ENCODE data around the gene CDC27.
"Not testable (repeated sequence)": the region's sequence is repeated elsewhere in the genome, so short reads cannot be mapped to it uniquely, and the experiment has no call there.

Gene CDC27

GRCh38 chr17:47145351-47145750 is 43.7 kb downstream of the CDC27 start:
- Histone ChIP-seq H3K27ac (ENCODE audit: low read length) (no peak overlapping the region), H3K4me1 (ENCODE audit: control insufficient read depth, insufficient read depth, low read length) (no peaks in the 10 kb centered on the region; the same call in 1 of the 2 replicates), H3K27me3 (ENCODE audit: control insufficient read depth, insufficient read depth, low read length) (no peaks in the 10 kb centered on the region), H3K9me3 (ENCODE audit: control insufficient read depth, insufficient read depth, low read length) (no peaks in the 10 kb centered on the region), H3K36me3 (ENCODE audit: control insufficient read depth, insufficient read depth, low read length) (peaks cover 4% of the 10 kb centered on the region; the same call in 1 of the 2 replicates), H3K4me3 (ENCODE audit: low read length) (no peak overlapping the region)
- peak; percentile 5 for DNase-seq (ENCODE audit: low read depth, low spot score)
- no CpG with 5 or more reads among the region's 6 CpGs for WGBS (ENCODE audit: insufficient coverage, insufficient read length)

GRCh38 chr17:47135235-47135634 is 53.9 kb downstream of the CDC27 start:
- no peaks in the 10 kb centered on the region for H3K4me1 ChIP-seq (ENCODE audit: control insufficient read depth, insufficient read depth, low read length)
- H3K36me3 ChIP-seq (ENCODE audit: control insufficient read depth, insufficient read depth, low read length) = no peaks in the 10 kb centered on the region; the same call in 1 of the 2 replicates
- DNase-seq (ENCODE audit: low read depth, low spot score) = no peak
- no peaks in the 10 kb centered on the region for H3K27me3 ChIP-seq (ENCODE audit: control insufficient read depth, insufficient read depth, low read length)
- H3K4me3 ChIP-seq (ENCODE audit: low read length) = no peak overlapping the region
- H3K27ac ChIP-seq (ENCODE audit: low read length) = no peak overlapping the region
- no CpG with 5 or more reads among the region's 1 CpG for WGBS (ENCODE audit: insufficient coverage, insufficient read length)
- H3K9me3 ChIP-seq (ENCODE audit: control insufficient read depth, insufficient read depth, low read length) = no peaks in the 10 kb centered on the region

DNA sequence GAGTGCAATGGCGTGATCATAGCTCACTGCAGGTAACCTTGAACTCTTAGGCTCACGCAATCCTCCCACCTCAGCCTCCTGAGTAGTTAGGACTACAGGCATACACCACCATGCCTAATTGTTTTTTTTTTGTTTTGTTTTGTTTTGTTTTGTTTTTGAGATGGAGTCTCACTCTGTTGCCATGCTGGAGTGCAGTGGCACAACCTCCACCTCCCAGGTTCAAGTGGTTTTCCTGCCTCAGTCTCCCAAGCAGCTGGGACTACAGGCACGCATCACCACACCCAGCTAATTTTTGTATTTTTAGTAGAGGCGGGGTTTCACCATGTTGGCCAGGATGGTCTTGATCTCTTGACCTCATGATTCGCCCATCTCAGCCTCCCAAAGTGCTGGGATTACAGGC is 54.7 kb downstream of the CDC27 start:
- not testable (repeated sequence) for H3K27ac ChIP-seq (ENCODE audit: low read length); H3K36me3 ChIP-seq (ENCODE audit: control insufficient read depth, insufficient read depth, low read length); H3K27me3 ChIP-seq (ENCODE audit: control insufficient read depth, insufficient read depth, low read length); H3K4me3 ChIP-seq (ENCODE audit: low read length); H3K4me1 ChIP-seq (ENCODE audit: control insufficient read depth, insufficient read depth, low read length); DNase-seq (ENCODE audit: low read depth, low spot score); H3K9me3 ChIP-seq (ENCODE audit: control insufficient read depth, insufficient read depth, low read length)
- WGBS (ENCODE audit: insufficient coverage, insufficient read length) = no CpG with 5 or more reads among the region's 5 CpGs

- H3K27ac ChIP-seq (ENCODE audit: low read length) = no peak overlapping the region
- no peaks in the 10 kb centered on the region for H3K36me3 ChIP-seq (ENCODE audit: control insufficient read depth, insufficient read depth, low read length)
- DNase-seq (ENCODE audit: low read depth, low spot score) = no peak
- no peaks in the 10 kb centered on the region for H3K27me3 ChIP-seq (ENCODE audit: control insufficient read depth, insufficient read depth, low read length)
- H3K9me3 ChIP-seq (ENCODE audit: control insufficient read depth, insufficient read depth, low read length) = no peaks in the 10 kb centered on the region
- H3K4me3 ChIP-seq (ENCODE audit: low read length) = no peak overlapping the region
- WGBS (ENCODE audit: insufficient coverage, insufficient read length) = no CpG with 5 or more reads among the region's 3 CpGs
- no peaks in the 10 kb centered on the region for H3K4me1 ChIP-seq (ENCODE audit: control insufficient read depth, insufficient read depth, low read length)
Measured at GRCh38 chr17:47131761-47132160, 57.3 kb downstream of the CDC27 start.

GRCh38 chr17:47126835-47127234 is 62.3 kb downstream of the CDC27 start:
- not testable (repeated sequence) for H3K27ac ChIP-seq (ENCODE audit: low read length)

DNA sequence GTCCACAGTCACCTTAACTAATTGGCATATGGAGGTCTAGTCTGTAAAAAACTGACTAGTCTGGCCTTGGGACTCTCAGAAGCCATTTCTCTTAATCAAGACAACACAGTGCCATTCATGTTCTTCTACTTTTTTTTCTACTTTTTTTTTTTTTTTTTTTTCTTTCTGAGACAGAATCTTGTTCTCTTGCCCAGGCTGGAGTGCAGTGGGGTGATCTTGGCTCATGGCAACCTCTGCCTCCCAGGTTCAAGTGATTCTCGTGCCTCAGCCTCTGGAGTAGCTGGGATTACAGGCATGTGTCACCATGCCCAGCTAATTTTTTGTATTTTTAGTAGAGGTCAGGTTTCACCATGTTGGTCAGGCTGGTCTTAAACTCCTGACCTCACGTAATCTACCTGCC is 65.8 kb downstream of the CDC27 start:
- H3K36me3 ChIP-seq (ENCODE audit: control insufficient read depth, insufficient read depth, low read length); H3K4me1 ChIP-seq (ENCODE audit: control insufficient read depth, insufficient read depth, low read length); DNase-seq (ENCODE audit: low read depth, low spot score); H3K4me3 ChIP-seq (ENCODE audit: low read length); H3K27ac ChIP-seq (ENCODE audit: low read length); H3K9me3 ChIP-seq (ENCODE audit: control insufficient read depth, insufficient read depth, low read length); H3K27me3 ChIP-seq (ENCODE audit: control insufficient read depth, insufficient read depth, low read length): not testable (repeated sequence)
- no CpG with 5 or more reads among the region's 2 CpGs for WGBS (ENCODE audit: insufficient coverage, insufficient read length)

More at GRCh38 chr17:47126835-47127234, 62.3 kb downstream of the CDC27 start:
- DNase-seq (ENCODE audit: low read depth, low spot score); H3K4me1 ChIP-seq (ENCODE audit: control insufficient read depth, insufficient read depth, low read length); H3K27me3 ChIP-seq (ENCODE audit: control insufficient read depth, insufficient read depth, low read length); H3K4me3 ChIP-seq (ENCODE audit: low read length); H3K9me3 ChIP-seq (ENCODE audit: control insufficient read depth, insufficient read depth, low read length); H3K36me3 ChIP-seq (ENCODE audit: control insufficient read depth, insufficient read depth, low read length): not testable (repeated sequence)
- no CpG with 5 or more reads among the region's 3 CpGs for WGBS (ENCODE audit: insufficient coverage, insufficient read length)

DNA sequence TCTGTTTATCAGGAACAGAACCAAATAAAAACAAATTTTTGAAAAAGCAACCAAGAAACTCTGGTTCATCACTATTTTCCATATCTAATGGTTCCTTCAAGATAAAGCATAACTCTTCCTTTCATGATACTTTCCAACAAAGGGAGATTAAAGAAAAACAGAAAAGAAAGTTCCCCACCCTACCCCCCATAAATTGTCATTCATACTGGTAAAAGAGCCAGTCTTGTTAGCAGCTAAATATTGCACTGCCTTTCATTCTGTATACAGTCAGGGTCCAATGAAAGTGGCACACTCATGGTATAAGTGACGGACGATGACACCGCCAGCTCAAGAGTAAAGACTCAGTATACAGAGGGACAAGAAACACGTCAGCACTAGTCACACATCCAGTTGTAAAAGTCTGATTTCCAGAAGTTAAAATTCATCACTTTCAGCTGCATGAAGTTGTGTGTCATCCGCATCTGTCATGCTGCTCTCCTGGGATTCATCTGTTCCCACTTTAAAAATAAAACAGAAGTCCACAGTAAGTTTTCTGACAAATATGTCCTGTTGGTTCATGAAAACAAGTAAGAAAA is 68.5 kb downstream of the CDC27 start:
- Histone ChIP-seq H3K27me3 (ENCODE audit: control insufficient read depth, insufficient read depth, low read length) (no peaks in the 10 kb centered on the region), H3K9me3 (ENCODE audit: control insufficient read depth, insufficient read depth, low read length) (no peaks in the 10 kb centered on the region), H3K4me1 (ENCODE audit: control insufficient read depth, insufficient read depth, low read length) (0 out of 2 replicates have a peak, but pooled peaks cover 2% of the 10 kb centered on the region), H3K36me3 (ENCODE audit: control insufficient read depth, insufficient read depth, low read length) (no peaks in the 10 kb centered on the region; the same call in 1 of the 2 replicates), H3K27ac (ENCODE audit: low read length) (no peak overlapping the region), H3K4me3 (ENCODE audit: low read length) (no peak overlapping the region)
- no CpG with 5 or more reads among the region's 5 CpGs for WGBS (ENCODE audit: insufficient coverage, insufficient read length)
- DNase-seq (ENCODE audit: low read depth, low spot score) = no peak

DNA sequence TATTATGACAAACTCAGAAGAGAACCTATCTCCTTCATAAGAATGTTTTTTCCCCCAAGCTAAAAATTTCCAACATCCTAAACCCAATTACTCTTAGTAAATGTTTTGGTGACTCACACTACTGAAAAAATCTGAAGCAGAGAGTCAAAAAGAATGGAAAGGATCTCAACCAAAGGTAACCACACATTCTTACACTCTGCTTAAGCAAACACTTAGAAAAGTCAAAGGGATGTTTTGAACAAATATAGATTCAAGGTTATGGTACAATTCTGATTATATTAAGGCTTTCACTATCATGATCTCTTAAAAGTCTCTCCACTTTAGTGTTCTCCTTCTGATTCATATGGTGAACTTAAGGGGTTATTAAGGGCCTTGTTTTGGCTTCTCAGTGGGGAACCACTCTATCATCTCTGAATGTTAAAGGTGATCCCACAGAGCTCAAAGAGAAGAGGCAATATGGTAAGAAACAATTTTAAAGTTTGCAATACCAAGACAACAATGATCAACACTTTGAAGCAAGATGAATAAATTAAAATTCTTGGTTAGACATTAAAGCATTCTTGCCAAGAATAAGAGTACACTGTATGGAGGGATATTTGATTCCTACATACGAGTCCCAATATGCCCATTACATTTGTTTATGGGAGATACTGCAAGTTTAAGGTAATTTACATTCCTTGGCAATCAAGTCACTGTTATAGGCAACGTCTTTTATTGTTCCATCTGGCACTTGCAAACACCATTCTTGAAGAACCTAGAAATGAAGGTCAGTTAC is 69.2 kb downstream of the CDC27 start:
- Histone ChIP-seq H3K4me1 (ENCODE audit: control insufficient read depth, insufficient read depth, low read length) (0 out of 2 replicates have a peak, but pooled peaks cover 2% of the 10 kb centered on the region), H3K9me3 (ENCODE audit: control insufficient read depth, insufficient read depth, low read length) (no peaks in the 10 kb centered on the region), H3K27ac (ENCODE audit: low read length) (no peak overlapping the region), H3K36me3 (ENCODE audit: control insufficient read depth, insufficient read depth, low read length) (no peaks in the 10 kb centered on the region; the same call in 1 of the 2 replicates), H3K4me3 (ENCODE audit: low read length) (no peak overlapping the region), H3K27me3 (ENCODE audit: control insufficient read depth, insufficient read depth, low read length) (no peaks in the 10 kb centered on the region)
- no peak for DNase-seq (ENCODE audit: low read depth, low spot score)
- no CpG with 5 or more reads among the region's 2 CpGs for WGBS (ENCODE audit: insufficient coverage, insufficient read length)

- no CpG with 5 or more reads among the region's 3 CpGs for WGBS (ENCODE audit: insufficient coverage, insufficient read length)
- H3K4me1 ChIP-seq (ENCODE audit: control insufficient read depth, insufficient read depth, low read length) = 0 out of 2 replicates have a peak, but pooled peaks cover 3% of the 10 kb centered on the region
Measured at GRCh38 chr17:47117386-47117785, 71.7 kb downstream of the CDC27 start.

DNA sequence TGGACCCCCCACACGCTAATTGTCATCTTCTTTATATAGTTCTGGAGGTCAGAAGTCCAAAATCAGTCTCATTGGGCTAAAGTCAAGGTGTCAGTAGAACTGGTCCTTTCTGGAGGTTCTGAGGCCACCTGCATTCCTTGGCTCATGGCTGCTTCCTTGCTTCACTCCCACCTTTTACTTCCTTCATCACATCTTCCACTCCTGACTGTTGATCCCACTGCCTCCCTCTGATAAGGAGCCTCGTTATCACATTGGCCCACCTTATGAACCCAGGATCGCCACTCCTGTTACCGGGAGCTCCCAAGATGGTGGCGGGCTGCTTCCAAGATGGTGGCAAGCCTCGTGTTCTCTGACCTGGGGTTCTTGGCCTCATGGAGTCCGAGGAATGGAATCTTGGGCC is 83.0 kb downstream of the CDC27 start:
- H3K9me3 ChIP-seq (ENCODE audit: control insufficient read depth, insufficient read depth, low read length) = no peaks in the 10 kb centered on the region
- H3K36me3 ChIP-seq (ENCODE audit: control insufficient read depth, insufficient read depth, low read length) = no peaks in the 10 kb centered on the region
- peaks cover 1% of the 10 kb centered on the region; the same call in 1 of the 2 replicates for H3K4me1 ChIP-seq (ENCODE audit: control insufficient read depth, insufficient read depth, low read length)
- no peak for DNase-seq (ENCODE audit: low read depth, low spot score)
- H3K27ac ChIP-seq (ENCODE audit: low read length) = no peak overlapping the region
- H3K4me3 ChIP-seq (ENCODE audit: low read length) = no peak overlapping the region
- H3K27me3 ChIP-seq (ENCODE audit: control insufficient read depth, insufficient read depth, low read length) = no peaks in the 10 kb centered on the region
- WGBS (ENCODE audit: insufficient coverage, insufficient read length) = no CpG with 5 or more reads among the region's 7 CpGs

More at GRCh38 chr17:47117386-47117785, 71.7 kb downstream of the CDC27 start:
- Histone ChIP-seq H3K27me3 (ENCODE audit: control insufficient read depth, insufficient read depth, low read length) (no peaks in the 10 kb centered on the region), H3K4me3 (ENCODE audit: low read length) (no peak overlapping the region), H3K36me3 (ENCODE audit: control insufficient read depth, insufficient read depth, low read length) (no peaks in the 10 kb centered on the region; the same call in 1 of the 2 replicates), H3K9me3 (ENCODE audit: control insufficient read depth, insufficient read depth, low read length) (no peaks in the 10 kb centered on the region), H3K27ac (ENCODE audit: low read length) (no peak overlapping the region)
- no peak for DNase-seq (ENCODE audit: low read depth, low spot score)
